ENCODE data around the gene NDUFA5. TPM values are rescaled to one million over a fixed set of nuclear protein-coding genes. Genes with fewer than 3 reads are reported as not detected.
A peak's percentile ranks its signal among the peaks of the same experiment; 100 is the strongest.

NDUFA5 gene
- polyA plus RNA-seq, 1 donor (not counting 4 experiments of a cell fraction or from before 2014, with no cell fraction given) = 36.9 TPM

DNA sequence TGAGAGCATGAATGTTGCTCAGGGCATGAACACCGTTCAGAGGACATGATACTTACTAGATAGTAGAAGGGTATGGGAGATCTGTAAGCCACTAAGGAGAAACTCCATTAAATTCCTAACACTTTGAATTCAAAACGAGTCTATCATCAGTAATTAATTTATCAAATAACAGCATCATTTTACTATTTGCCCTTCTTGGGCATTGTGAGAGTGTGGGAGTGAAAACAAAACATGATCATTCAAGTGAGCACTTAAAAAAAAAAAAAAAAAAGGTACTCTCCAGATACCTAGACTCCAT lies 23.5 kb upstream of the NDUFA5 start:
- dilution Hi-C loops (cut with MboI; ENCODE audit: extremely low pct_ligation_motif_present, low sequenced_read_pairs) = no loop called here
- no peak for FAIRE-seq
- H2AFZ ChIP-seq (ENCODE audit: control insufficient read depth, low read length) = peak overlapping the region; percentile 95
- no peaks in the 10 kb centered on the region for H3K9me1 ChIP-seq (ENCODE audit: control insufficient read depth, extremely low read depth, insufficient read depth, low read length)
- peaks cover 4% of the 10 kb centered on the region for H3K4me1 ChIP-seq (ENCODE audit: control insufficient read depth, extremely low read depth, insufficient read depth, low read length)
- no peak overlapping the region for H3K4me3 ChIP-seq (ENCODE audit: control insufficient read depth in 2 of 3, extremely low read depth in 1 of 3, insufficient read depth in 2 of 3, low read depth in 1 of 3, low read length in 3 of 3)
- no peak for TF ChIP-seq EZH2 (IDR thresholded peaks at IDR 0.05; ENCODE audit: low read length)
- TF ChIP-seq, protein P1, sequence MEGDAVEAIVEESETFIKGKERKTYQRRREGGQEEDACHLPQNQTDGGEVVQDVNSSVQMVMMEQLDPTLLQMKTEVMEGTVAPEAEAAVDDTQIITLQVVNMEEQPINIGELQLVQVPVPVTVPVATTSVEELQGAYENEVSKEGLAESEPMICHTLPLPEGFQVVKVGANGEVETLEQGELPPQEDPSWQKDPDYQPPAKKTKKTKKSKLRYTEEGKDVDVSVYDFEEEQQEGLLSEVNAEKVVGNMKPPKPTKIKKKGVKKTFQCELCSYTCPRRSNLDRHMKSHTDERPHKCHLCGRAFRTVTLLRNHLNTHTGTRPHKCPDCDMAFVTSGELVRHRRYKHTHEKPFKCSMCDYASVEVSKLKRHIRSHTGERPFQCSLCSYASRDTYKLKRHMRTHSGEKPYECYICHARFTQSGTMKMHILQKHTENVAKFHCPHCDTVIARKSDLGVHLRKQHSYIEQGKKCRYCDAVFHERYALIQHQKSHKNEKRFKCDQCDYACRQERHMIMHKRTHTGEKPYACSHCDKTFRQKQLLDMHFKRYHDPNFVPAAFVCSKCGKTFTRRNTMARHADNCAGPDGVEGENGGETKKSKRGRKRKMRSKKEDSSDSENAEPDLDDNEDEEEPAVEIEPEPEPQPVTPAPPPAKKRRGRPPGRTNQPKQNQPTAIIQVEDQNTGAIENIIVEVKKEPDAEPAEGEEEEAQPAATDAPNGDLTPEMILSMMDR (optimal IDR thresholded peaks at IDR 0.05 in 1 of 3, IDR thresholded peaks at IDR 0.05 in 1 of 3, conservative IDR thresholded peaks at IDR 0.05 in 1 of 3; ENCODE audit: extremely low read depth in 1 of 3, insufficient read depth in 2 of 3, low read length in 3 of 3) = no peak
- no peak for DNase-seq (ENCODE audit: low read depth, low spot score)
- H3K4me2 ChIP-seq (ENCODE audit: control insufficient read depth, extremely low read depth, insufficient read depth, low read depth, low read length) = peak overlapping the region; percentile 69
- no peaks in the 10 kb centered on the region for H3K36me3 ChIP-seq (ENCODE audit: control insufficient read depth in 2 of 2, extremely low read depth in 1 of 2, insufficient read depth in 2 of 2, low read length in 2 of 2)
- no peaks in the 10 kb centered on the region for H4K20me1 ChIP-seq (ENCODE audit: control insufficient read depth, extremely low read depth, insufficient read depth, low read length)
- no peaks in the 10 kb centered on the region for H3K27me3 ChIP-seq (ENCODE audit: control insufficient read depth, extremely low read depth, insufficient read depth, low read length)
- H3K27ac ChIP-seq (ENCODE audit: control insufficient read depth, insufficient read depth, low read length) = no peak overlapping the region
- H3K79me2 ChIP-seq (ENCODE audit: control insufficient read depth, insufficient read depth, low read length) = no peaks in the 10 kb centered on the region
- H3K9ac ChIP-seq (ENCODE audit: control insufficient read depth, extremely low read depth, insufficient read depth, low read length) = no peak overlapping the region
- H3K9me3 ChIP-seq (ENCODE audit: control insufficient read depth, low read depth, low read length) = no peaks in the 10 kb centered on the region

DNA sequence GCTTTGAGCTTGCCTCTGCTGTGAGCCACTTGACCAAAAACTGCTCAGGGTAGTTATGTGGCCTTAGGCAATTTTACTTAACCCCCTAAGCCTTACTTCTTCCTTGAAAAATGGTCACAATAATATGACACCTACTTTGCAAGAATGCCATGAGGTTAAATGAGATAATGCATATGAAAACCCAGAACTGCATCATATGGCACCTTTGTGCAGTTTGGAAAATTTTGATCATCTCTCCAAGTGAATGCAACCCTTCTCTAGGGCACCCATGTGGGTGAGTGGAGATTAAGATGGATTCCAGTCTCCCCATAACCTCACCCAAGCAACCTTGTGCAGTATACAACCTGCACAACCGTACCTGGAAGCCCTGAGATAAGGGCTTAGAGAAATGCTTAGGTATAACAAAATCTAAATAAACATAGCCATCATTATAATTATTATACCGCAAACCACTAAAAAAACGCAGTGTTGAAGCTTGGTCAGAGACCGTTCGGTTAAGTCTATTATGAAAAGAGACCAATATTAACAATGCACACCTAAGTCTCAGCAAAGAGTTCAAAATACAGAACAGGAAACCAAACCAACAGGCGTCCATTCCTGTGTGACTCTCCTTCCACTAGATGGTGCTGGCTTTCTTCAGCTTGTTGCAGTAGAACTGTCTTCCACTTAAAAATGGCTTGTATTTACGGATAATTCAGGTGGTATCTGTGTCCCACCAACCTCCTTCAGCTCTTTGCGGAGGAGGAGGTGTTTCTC lies 23.0 kb upstream of the NDUFA5 start:
- Histone ChIP-seq H3K9ac (ENCODE audit: control insufficient read depth, extremely low read depth, insufficient read depth, low read length) (no peak overlapping the region), H3K27me3 (ENCODE audit: control insufficient read depth, extremely low read depth, insufficient read depth, low read length) (no peaks in the 10 kb centered on the region), H4K20me1 (ENCODE audit: control insufficient read depth, extremely low read depth, insufficient read depth, low read length) (no peaks in the 10 kb centered on the region), H3K4me3 (ENCODE audit: control insufficient read depth in 2 of 3, extremely low read depth in 1 of 3, insufficient read depth in 2 of 3, low read depth in 1 of 3, low read length in 3 of 3) (no peak overlapping the region), H3K79me2 (ENCODE audit: control insufficient read depth, insufficient read depth, low read length) (no peaks in the 10 kb centered on the region), H3K4me1 (ENCODE audit: control insufficient read depth, extremely low read depth, insufficient read depth, low read length) (peaks cover 4% of the 10 kb centered on the region), H3K9me3 (ENCODE audit: control insufficient read depth, low read depth, low read length) (no peaks in the 10 kb centered on the region), H3K4me2 (ENCODE audit: control insufficient read depth, extremely low read depth, insufficient read depth, low read depth, low read length) (peak overlapping the region; percentile 69), H3K27ac (ENCODE audit: control insufficient read depth, insufficient read depth, low read length) (no peak overlapping the region), H3K36me3 (ENCODE audit: control insufficient read depth in 2 of 2, extremely low read depth in 1 of 2, insufficient read depth in 2 of 2, low read length in 2 of 2) (no peaks in the 10 kb centered on the region), H2AFZ (ENCODE audit: control insufficient read depth, low read length) (peak overlapping the region; percentile 95), H3K9me1 (ENCODE audit: control insufficient read depth, extremely low read depth, insufficient read depth, low read length) (no peaks in the 10 kb centered on the region)
- dilution Hi-C loops (cut with MboI; ENCODE audit: extremely low pct_ligation_motif_present, low sequenced_read_pairs) = no loop called here
- FAIRE-seq = peak; percentile 95
- no peak for DNase-seq (ENCODE audit: low read depth, low spot score)
- TF ChIP-seq EZH2 (IDR thresholded peaks at IDR 0.05; ENCODE audit: low read length) = no peak
- TF ChIP-seq, protein P1 (optimal IDR thresholded peaks at IDR 0.05 in 1 of 3, IDR thresholded peaks at IDR 0.05 in 1 of 3, conservative IDR thresholded peaks at IDR 0.05 in 1 of 3; ENCODE audit: extremely low read depth in 1 of 3, insufficient read depth in 2 of 3, low read length in 3 of 3) = peak; percentile 83 to 90 (median 84)
